ENCODE results near the gene SP1.

GRCh38 chr12:53413485-53414204 is 33.7 kb downstream of the SP1 start:
- TF ChIP-seq EZH2 (IDR thresholded peaks at IDR 0.05; ENCODE audit: borderline replicate concordance, low read depth, low read length, severe bottlenecking) (no peak), CTCF (IDR thresholded peaks at IDR 0.05; ENCODE audit: borderline replicate concordance, extremely low read depth, low read length, poor library complexity, severe bottlenecking) (no peak)

All from DND-41 (cell line).